GM10248 (cell line): Measurements from ENCODE around the gene BABAM2.

Experiments
- CTCF ChIA-PET: fragments of 300-600 bp; sonication (Branson Sonifier 250); formaldehyde crosslinking; extraction: SDS; loops from one replicate; lab custom pipeline; 2021; ENCODE audit warnings: antibody characterized with exemption; lab: Yijun Ruan, JAX
- POLR2A ChIA-PET: fragments of 350-650 bp; sonication (Branson Sonifier 250); formaldehyde crosslinking; extraction: SDS; loops from one replicate; lab custom pipeline; 2020; ENCODE audit warnings: antibody characterized with exemption; lab: Yijun Ruan, JAX
- DNase-seq: peaks from one replicate; pipeline ENCODE4 v3.0.0; 2012; ENCODE audit errors: extremely low spot score
- TF ChIP-seq, protein P1 (sequence below): IDR thresholded peaks from 2 replicates; pipeline ENCODE4 v1.5.1; 2012; ENCODE audit warnings: mild to moderate bottlenecking, low read depth; ENCODE audit errors: extremely low read depth, missing control alignments, control extremely low read depth

Gene BABAM2

DNA sequence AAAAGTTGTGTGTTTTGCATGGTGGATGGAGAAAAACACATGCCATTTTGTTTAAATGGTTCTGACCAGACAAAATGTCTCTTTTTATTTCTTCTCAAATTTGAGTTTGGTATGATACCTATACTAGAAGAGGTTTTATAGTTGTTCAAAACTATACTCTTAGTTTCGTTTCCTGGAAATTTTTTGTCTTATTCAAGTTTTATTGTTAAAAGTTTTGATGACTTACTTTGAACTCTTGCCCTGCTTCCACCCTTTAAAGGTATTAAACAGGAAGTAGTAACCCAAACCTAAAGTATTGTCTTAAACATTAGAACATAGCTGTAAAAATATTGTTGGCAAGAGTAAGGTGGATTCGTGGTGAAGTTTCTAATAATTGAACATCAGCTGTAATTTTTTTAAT is 98.2 kb downstream of the BABAM2 start:
- DNase-seq: no peak
- ChIA-PET POLR2A (no interaction called here), CTCF (no interaction called here)
- TF ChIP-seq, protein P1, sequence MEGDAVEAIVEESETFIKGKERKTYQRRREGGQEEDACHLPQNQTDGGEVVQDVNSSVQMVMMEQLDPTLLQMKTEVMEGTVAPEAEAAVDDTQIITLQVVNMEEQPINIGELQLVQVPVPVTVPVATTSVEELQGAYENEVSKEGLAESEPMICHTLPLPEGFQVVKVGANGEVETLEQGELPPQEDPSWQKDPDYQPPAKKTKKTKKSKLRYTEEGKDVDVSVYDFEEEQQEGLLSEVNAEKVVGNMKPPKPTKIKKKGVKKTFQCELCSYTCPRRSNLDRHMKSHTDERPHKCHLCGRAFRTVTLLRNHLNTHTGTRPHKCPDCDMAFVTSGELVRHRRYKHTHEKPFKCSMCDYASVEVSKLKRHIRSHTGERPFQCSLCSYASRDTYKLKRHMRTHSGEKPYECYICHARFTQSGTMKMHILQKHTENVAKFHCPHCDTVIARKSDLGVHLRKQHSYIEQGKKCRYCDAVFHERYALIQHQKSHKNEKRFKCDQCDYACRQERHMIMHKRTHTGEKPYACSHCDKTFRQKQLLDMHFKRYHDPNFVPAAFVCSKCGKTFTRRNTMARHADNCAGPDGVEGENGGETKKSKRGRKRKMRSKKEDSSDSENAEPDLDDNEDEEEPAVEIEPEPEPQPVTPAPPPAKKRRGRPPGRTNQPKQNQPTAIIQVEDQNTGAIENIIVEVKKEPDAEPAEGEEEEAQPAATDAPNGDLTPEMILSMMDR: no peak

DNA sequence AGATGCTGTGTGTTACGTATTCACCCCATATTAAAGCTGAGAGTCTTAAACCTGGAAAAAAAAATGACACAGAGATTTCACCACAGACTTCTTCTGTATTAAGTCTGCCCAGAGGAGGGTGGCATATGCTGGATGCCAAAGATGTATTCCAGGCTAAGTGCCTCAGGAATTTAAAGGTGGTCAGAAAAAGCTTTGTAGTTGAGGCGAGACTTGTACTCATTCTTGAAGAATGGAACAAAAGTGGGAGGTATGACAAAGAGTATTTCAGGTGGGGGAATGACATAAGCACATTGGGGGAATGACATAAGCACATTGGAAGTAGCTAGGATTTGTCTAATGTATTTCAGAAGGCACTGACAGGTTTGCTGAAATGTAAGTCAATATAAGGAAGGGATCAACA is 98.6 kb downstream of the BABAM2 start:
- TF ChIP-seq, protein P1: no peak
- CTCF ChIA-PET: interaction anchor here (1.9 kb wide), 1 partner anchor 160 kb away, joined by 4 read pairs; no protein-coding TSS in a partner anchor
- no peak for DNase-seq
- POLR2A ChIA-PET: no interaction called here

DNA sequence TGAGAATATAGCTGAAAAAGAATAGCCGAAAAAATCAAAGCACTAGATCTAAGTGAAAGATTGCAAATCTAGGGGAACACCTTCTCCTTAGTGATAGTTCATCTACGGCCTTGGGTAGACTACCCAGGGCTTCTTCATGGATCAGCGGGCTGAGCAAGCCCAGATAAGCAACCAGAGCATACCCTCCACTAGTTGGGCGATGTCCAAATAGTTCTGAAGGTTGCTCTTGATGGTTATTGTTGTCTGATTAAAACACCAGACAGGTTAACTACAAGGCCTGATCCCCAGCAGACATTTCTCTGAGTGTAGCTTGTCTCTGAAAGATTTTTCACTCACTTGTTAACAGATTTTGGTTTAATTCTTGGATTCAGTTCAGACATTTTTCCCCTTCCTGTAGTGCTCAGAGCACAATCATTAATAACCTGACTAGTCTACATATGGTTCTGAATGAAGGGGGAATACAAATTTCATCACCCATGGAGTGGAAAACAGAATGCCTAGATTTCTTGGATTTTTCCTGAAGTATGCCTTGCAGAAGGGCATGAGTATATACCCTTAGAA is 99.6 kb downstream of the BABAM2 start:
- TF ChIP-seq, protein P1: no peak
- ChIA-PET CTCF (interaction anchor here (1.9 kb wide), 1 partner anchor 159 kb away, joined by 4 read pairs; no protein-coding TSS in a partner anchor), POLR2A (no interaction called here)
- no peak for DNase-seq

DNA sequence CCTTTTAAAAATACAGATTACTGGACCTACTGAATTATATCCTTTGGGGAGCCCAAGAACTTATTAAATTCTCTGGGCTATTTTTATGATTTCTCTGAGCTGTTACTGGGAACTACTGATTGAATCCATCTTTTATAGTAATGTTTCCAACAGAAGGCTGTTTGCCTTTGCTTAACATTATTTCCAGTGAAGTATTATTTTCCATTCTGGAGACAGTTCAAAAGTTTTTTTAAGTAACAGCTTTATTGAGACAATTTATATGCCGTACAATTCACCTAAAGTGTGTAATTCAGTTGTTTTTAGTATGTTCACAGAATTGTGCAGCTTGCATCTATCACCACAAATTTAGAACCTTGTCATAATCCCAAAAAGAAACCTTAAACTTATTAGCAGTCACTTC is 100.6 kb downstream of the BABAM2 start:
- ChIA-PET CTCF (interaction anchor here (1.9 kb wide), 1 partner anchor 158 kb away, joined by 4 read pairs; no protein-coding TSS in a partner anchor), POLR2A (no interaction called here)
- no peak for DNase-seq

DNA sequence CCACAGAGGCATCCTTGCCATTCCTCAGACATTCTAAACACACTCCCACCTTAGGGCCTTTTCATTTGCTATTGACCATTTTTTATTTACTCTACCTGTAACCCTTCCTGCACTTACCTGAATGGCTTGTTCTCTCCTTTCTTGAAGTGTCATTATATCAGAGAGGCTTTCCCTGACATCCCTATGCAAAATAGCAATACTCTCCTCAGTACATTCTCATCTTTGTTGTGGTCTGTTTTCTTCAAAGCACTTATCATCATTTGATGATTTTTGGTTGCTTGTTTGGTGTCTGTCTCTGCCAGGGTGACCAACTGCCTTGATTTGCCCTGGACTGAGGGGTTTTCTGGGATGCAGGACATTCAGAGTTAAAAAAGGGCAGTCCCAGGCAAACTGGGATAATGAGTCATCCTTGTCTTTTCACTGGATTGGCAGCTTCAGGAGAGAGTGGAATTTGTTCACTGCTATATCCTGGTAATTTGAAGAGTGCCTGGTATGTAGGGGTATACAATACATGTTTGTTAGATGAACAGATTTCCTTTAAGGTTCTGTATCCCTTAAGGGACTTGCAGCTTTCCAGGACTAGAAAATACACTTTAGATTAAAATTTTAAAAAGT is 102.4 kb downstream of the BABAM2 start:
- no peak for DNase-seq
- POLR2A ChIA-PET: no interaction called here
- TF ChIP-seq, protein P1: no peak
- CTCF ChIA-PET: no interaction called here

More for the DNA sequence above, 100.6 kb downstream of the BABAM2 start:
- TF ChIP-seq, protein P1: no peak

DNA sequence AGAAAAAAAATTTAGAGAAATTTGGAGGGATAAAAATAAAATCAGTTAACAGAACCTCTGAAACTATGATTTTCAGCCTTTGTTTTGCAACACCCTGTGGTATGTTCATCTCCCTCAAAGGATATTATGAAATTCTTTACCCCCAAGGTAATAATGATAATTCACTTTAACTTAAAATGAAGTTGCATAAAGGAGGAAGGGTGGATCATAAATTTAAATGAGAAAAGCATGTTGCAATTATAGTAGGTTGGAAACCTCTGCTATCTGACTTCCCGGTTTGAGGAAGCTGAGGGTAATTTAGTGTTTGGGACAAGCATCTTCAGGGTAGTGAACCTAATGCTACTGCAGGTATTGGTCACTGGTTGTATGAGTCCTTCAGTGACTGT is 102.9 kb downstream of the BABAM2 start:
- DNase-seq: no peak
- POLR2A ChIA-PET: no interaction called here
- TF ChIP-seq, protein P1: no peak
- CTCF ChIA-PET: no interaction called here
